H9 (cell line): ENCODE measurements around the gene RRP12. TPM values are rescaled to one million over a fixed set of nuclear protein-coding genes. Genes with fewer than 3 reads are reported as not detected.
A peak's percentile ranks its signal among the peaks of the same experiment; 100 is the strongest.

Experiments used
- DNase-seq: peaks from one replicate; pipeline ENCODE4 v3.0.0-alpha.2; 2017
- H2AFZ ChIP-seq: one replicate; pipeline ENCODE4 v1.6.1; 2013; ENCODE audit warnings: mild to moderate bottlenecking, low read length, control low read depth, moderate library complexity
- H2AK5ac ChIP-seq: 2 replicates; pipeline ENCODE4 v1.6.1; 2013; ENCODE audit warnings: low read length, control low read depth, mixed read lengths; ENCODE audit not compliant: insufficient read length
- H2BK120ac ChIP-seq: one replicate; pipeline ENCODE4 v1.6.1; 2013; ENCODE audit warnings: low read depth, mild to moderate bottlenecking, low read length, control low read depth, inconsistent platforms; ENCODE audit not compliant: poor library complexity, severe bottlenecking
- H2BK12ac ChIP-seq: 2 replicates; pipeline ENCODE4 v1.6.1; 2013; ENCODE audit warnings: low read length, control low read depth, mixed read lengths, low read depth; ENCODE audit not compliant: insufficient read length
- H2BK15ac ChIP-seq: 2 replicates; pipeline ENCODE4 v1.6.1; 2013; ENCODE audit warnings: low read depth, low read length, control low read depth
- H2BK20ac ChIP-seq: one replicate; pipeline ENCODE4 v1.6.1; 2013; ENCODE audit warnings: low read depth, mild to moderate bottlenecking, low read length, control low read depth, inconsistent platforms; ENCODE audit not compliant: poor library complexity, severe bottlenecking
- H2BK5ac ChIP-seq: 2 replicates; pipeline ENCODE4 v1.6.1; 2013; ENCODE audit warnings: low read length, control low read depth, mixed read lengths; ENCODE audit not compliant: insufficient read length
- H3K14ac ChIP-seq: 2 replicates; pipeline ENCODE4 v1.6.1; 2013; ENCODE audit warnings: low read length, control low read depth; ENCODE audit not compliant: insufficient read depth
- H3K18ac ChIP-seq: 2 replicates; pipeline ENCODE4 v1.6.1; 2013; ENCODE audit warnings: low read depth, mild to moderate bottlenecking, mixed read lengths, low read length, control low read depth; ENCODE audit not compliant: insufficient read length
- H3K23ac ChIP-seq: 2 replicates; pipeline ENCODE4 v1.6.1; 2013; ENCODE audit warnings: low read length, control low read depth, mixed read lengths, low read depth; ENCODE audit not compliant: insufficient read length
- H3K23me2 ChIP-seq: 2 replicates; pipeline ENCODE4 v1.6.1; 2013; ENCODE audit warnings: low read depth, mild to moderate bottlenecking, mixed read lengths, low read length, control low read depth; ENCODE audit not compliant: insufficient read length, poor library complexity, severe bottlenecking
- H3K27ac ChIP-seq: 2 replicates; pipeline ENCODE4 v1.5.1; 2013; ENCODE audit warnings: low read length, control low read depth, mixed read lengths, low read depth; ENCODE audit not compliant: insufficient read length
- H3K27me3 ChIP-seq: 2 replicates; pipeline ENCODE4 v1.6.1; 2013; ENCODE audit warnings: low read length, control low read depth, inconsistent platforms; ENCODE audit not compliant: insufficient read depth
- H3K4ac ChIP-seq: 2 replicates; pipeline ENCODE4 v1.6.1; 2013; ENCODE audit warnings: low read depth, mild to moderate bottlenecking, control low read depth, inconsistent platforms, low read length, moderate library complexity
- H3K4me1 ChIP-seq: 2 replicates; pipeline ENCODE4 v1.6.1; 2013; ENCODE audit warnings: low read length, control low read depth, inconsistent platforms; ENCODE audit not compliant: insufficient read depth
- H3K4me2 ChIP-seq: 2 replicates; pipeline ENCODE4 v1.6.1; 2013; ENCODE audit warnings: low read length, control low read depth, mixed read lengths; ENCODE audit not compliant: insufficient read length, insufficient read depth
- H3K56ac ChIP-seq: 2 replicates; pipeline ENCODE4 v1.6.1; 2013; ENCODE audit warnings: low read depth, mild to moderate bottlenecking, mixed read lengths, low read length, control low read depth; ENCODE audit not compliant: insufficient read length
- H3K79me1 ChIP-seq: 2 replicates; pipeline ENCODE4 v1.6.1; 2013; ENCODE audit warnings: low read depth, mild to moderate bottlenecking, moderate library complexity, low read length, control low read depth, inconsistent platforms; ENCODE audit not compliant: insufficient read depth, poor library complexity, severe bottlenecking
- H3K79me2 ChIP-seq: 2 replicates; pipeline ENCODE4 v1.6.1; 2013; ENCODE audit warnings: low read length, control low read depth, inconsistent platforms; ENCODE audit not compliant: insufficient read depth
- H3K9ac ChIP-seq: 2 replicates; pipeline ENCODE4 v1.6.1; 2013; ENCODE audit warnings: low read length, control low read depth, mixed read lengths; ENCODE audit not compliant: insufficient read length; ENCODE audit errors: extremely low read depth
- H3K9me3 ChIP-seq: one replicate; pipeline ENCODE4 v1.6.1; 2013; ENCODE audit warnings: low read depth, low read length, inconsistent platforms; ENCODE audit not compliant: control insufficient read depth
- H3T11ph ChIP-seq: one replicate; pipeline ENCODE4 v1.6.1; 2013; ENCODE audit warnings: mild to moderate bottlenecking, low read length, control low read depth, inconsistent platforms
- H4K20me1 ChIP-seq: one replicate; pipeline ENCODE4 v1.6.1; 2013; ENCODE audit not compliant: control insufficient read depth, insufficient read length, insufficient read depth
- H4K5ac ChIP-seq: 2 replicates; pipeline ENCODE4 v1.6.1; 2013; ENCODE audit warnings: low read depth, mild to moderate bottlenecking, mixed read lengths, low read length, control low read depth; ENCODE audit not compliant: insufficient read length
- H4K8ac ChIP-seq: replicated peaks from 2 replicates; pipeline ENCODE4 v1.6.1; 2013; ENCODE audit warnings: low read length, control low read depth, mixed read lengths, low read depth; ENCODE audit not compliant: insufficient read length
- H4K91ac ChIP-seq: 2 replicates; pipeline ENCODE4 v1.6.1; 2013; ENCODE audit warnings: low read depth, mild to moderate bottlenecking, moderate library complexity, mixed read lengths, low read length, control low read depth; ENCODE audit not compliant: insufficient read length
- H3K27ac Mint-ChIP-seq, 3 experiments: 2 replicates in 2 of 3; 3 replicates in 1 of 3; pipeline ENCODE4 v1.8.0; 2020 to 2021; ENCODE audit warnings: mixed read lengths in 3 of 3, mild to moderate bottlenecking in 1 of 3, moderate library complexity in 1 of 3
- H3K27me3 Mint-ChIP-seq: 2 replicates; pipeline ENCODE4 v1.8.0; 2021; ENCODE audit warnings: low read depth, mild to moderate bottlenecking, moderate library complexity, mixed read lengths
- H3K36me3 Mint-ChIP-seq, 3 experiments: 2 replicates in 2 of 3; 3 replicates in 1 of 3; pipeline ENCODE4 v1.8.0; 2020 to 2021; ENCODE audit warnings: low read depth in 3 of 3, mixed read lengths in 3 of 3; ENCODE audit not compliant: insufficient read depth in 1 of 3
- H3K4me1 Mint-ChIP-seq, 2 experiments: 2 replicates each; pipeline ENCODE4 v1.8.0; 2020; ENCODE audit warnings: mixed read lengths in 2 of 2
- H3K4me3 Mint-ChIP-seq, 2 experiments: 2 replicates in 1 of 2; 3 replicates in 1 of 2; pipeline ENCODE4 v1.8.0; 2020 to 2021; ENCODE audit warnings: mild to moderate bottlenecking in 2 of 2, mixed read lengths in 2 of 2, moderate library complexity in 1 of 2
- H3K9me3 Mint-ChIP-seq, 2 experiments: 2 replicates in 1 of 2; 3 replicates in 1 of 2; pipeline ENCODE4 v1.8.0; 2020; ENCODE audit warnings: mild to moderate bottlenecking in 2 of 2, mixed read lengths in 2 of 2, moderate library complexity in 1 of 2
- CTCF ChIP-seq: fragments of 200-600 bp; sonication (generic); conservative IDR thresholded peaks from 3 replicates; pipeline ENCODE4 v1.8.0; 2021; ENCODE audit warnings: antibody characterized with exemption, mild to moderate bottlenecking
- WGBS: extraction: QIAGEN DNeasy Blood & Tissue Kit; methylation state at CpG from one replicate; pipeline ENCODE4 v1.1.7; 2013; ENCODE audit warnings: missing lambda C conversion rate, low lambda C conversion rate, mixed read lengths; ENCODE audit not compliant: insufficient read length; ENCODE audit errors: extremely low coverage; 5-methylcytosine and 5-hydroxymethylcytosine counted together
- total RNA-seq: library from RNA; stranded (reverse); gene quantifications from 2 replicates; pipeline ENCODE4 v1.2.1, GENCODE V29; 2021

RRP12 gene
- total RNA-seq, 1 experiment from 2014 or later: 71.6 TPM

- no peak overlapping the region for H4K91ac ChIP-seq
These were observed 73.5 kb downstream of the RRP12 start for GRCh38 chr10:97327348-97328294.

More at GRCh38 chr10:97327348-97328294, 73.5 kb downstream of the RRP12 start:
- H3K4me2 ChIP-seq: no peak overlapping the region
- no peaks in the 10 kb centered on the region for H3K27me3 ChIP-seq
- no peak overlapping the region for H4K5ac ChIP-seq
- H3K4me1 ChIP-seq: peaks cover 12% of the 10 kb centered on the region
- Mint-ChIP-seq H3K4me1 (peaks cover 53 to 57% of the 10 kb centered on the region in 2 experiments), H3K36me3 (peaks cover 17 to 50% (median 38%) of the 10 kb centered on the region in 3 experiments), H3K4me3 (peak overlapping the region in 1 of 2 experiments; percentile 24; a peak in 1 of 5 replicates), H3K9me3 (no peaks in the 10 kb centered on the region; a peak in 1 of 5 replicates), H3K27ac (peak overlapping the region; percentile 31 to 91 (median 85); a peak in 4 of 7 replicates), H3K27me3 (no peaks in the 10 kb centered on the region)
- H3K23ac ChIP-seq: no peak overlapping the region
- no peak overlapping the region for H3K9ac ChIP-seq
- no peak overlapping the region for H3K18ac ChIP-seq
- H4K20me1 ChIP-seq: no peaks in the 10 kb centered on the region
- H3K9me3 ChIP-seq: no peaks in the 10 kb centered on the region
- no peak overlapping the region for H2BK20ac ChIP-seq
- peak overlapping the region; percentile 58 for H3K27ac ChIP-seq
- H3K23me2 ChIP-seq: peaks cover 10% of the 10 kb centered on the region
- H4K8ac ChIP-seq: no peak overlapping the region
- no peak for DNase-seq
- no peak overlapping the region for H2BK120ac ChIP-seq
- no peak overlapping the region for H2BK15ac ChIP-seq
- H3K56ac ChIP-seq: no peak overlapping the region
- H3K79me1 ChIP-seq: peaks cover 4% of the 10 kb centered on the region
- no peak overlapping the region for H2AFZ ChIP-seq
- WGBS: no CpG with 5 or more reads among the region's 7 CpGs
- TF ChIP-seq CTCF: no peak
- peaks cover 8% of the 10 kb centered on the region; the same call in 1 of the 2 replicates for H3K79me2 ChIP-seq
- H3K14ac ChIP-seq: 0 out of 2 replicates have a peak overlapping the region, but pooled peaks have one; percentile 50
- no peak overlapping the region for H3T11ph ChIP-seq
- no peak overlapping the region for H2AK5ac ChIP-seq
- H2BK5ac ChIP-seq: no peak overlapping the region
- H3K4ac ChIP-seq: no peak overlapping the region
- H2BK12ac ChIP-seq: no peak overlapping the region
